Hepatocyte (in vitro differentiated cells): ENCODE results near the gene NDST1.

ENCODE experiments used
- EZH2 ChIP-seq: fragments of 200-600 bp; sonication (generic); IDR thresholded peaks from 2 replicates; pipeline ENCODE4 v1.6.1; 2016; ENCODE audit warnings: antibody characterized with exemption, mild to moderate bottlenecking, borderline replicate concordance
- EZH2phosphoT487 ChIP-seq: fragments of 200-600 bp; sonication (generic); IDR thresholded peaks from one replicate; pipeline ENCODE4 v1.6.1; 2018; ENCODE audit warnings: antibody characterized with exemption, mild to moderate bottlenecking, low read depth, moderate library complexity; ENCODE audit not compliant: unreplicated experiment, severe bottlenecking
- TF ChIP-seq, protein P1 (sequence below): fragments of 200-600 bp; sonication (generic); IDR thresholded peaks from 2 replicates; pipeline ENCODE4 v1.5.1; 2016; ENCODE audit warnings: antibody characterized with exemption, mild to moderate bottlenecking; ENCODE audit not compliant: poor library complexity

DNA sequence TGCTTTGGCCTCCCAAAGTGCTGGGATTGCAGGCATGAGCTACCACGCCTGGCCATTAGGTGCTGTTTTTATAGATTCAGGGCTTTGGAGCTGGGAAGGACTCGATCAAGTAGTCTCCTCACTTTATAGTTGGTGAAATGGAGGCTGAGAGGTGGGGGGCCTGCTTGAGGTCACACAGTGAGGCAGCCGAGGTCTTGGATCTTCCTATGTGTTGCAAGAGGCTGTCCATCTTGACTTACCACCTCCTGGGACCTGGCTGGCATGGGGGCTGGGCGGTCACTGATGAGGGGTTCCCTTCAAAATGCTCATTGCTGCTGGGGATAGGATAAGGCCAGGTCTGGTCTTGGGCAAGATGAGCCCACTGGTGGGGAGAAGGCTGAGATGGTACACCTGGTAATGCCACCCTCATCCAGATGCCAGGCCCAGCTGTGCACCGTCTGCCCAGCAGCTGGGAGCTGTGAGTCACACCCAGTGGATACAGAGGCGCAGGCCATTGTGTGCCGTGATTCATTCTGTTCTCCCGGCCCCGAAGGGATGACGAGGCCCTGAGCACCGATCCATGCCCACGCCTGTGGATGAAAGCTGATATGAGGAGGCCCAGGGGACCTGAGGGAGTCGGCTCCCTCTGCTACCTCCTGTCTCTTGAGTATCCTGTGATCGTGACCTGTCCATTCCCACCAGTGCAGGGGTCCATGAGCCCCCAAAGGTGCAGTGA is 10.5 kb upstream of the NDST1 start:
- TF ChIP-seq, protein P1, sequence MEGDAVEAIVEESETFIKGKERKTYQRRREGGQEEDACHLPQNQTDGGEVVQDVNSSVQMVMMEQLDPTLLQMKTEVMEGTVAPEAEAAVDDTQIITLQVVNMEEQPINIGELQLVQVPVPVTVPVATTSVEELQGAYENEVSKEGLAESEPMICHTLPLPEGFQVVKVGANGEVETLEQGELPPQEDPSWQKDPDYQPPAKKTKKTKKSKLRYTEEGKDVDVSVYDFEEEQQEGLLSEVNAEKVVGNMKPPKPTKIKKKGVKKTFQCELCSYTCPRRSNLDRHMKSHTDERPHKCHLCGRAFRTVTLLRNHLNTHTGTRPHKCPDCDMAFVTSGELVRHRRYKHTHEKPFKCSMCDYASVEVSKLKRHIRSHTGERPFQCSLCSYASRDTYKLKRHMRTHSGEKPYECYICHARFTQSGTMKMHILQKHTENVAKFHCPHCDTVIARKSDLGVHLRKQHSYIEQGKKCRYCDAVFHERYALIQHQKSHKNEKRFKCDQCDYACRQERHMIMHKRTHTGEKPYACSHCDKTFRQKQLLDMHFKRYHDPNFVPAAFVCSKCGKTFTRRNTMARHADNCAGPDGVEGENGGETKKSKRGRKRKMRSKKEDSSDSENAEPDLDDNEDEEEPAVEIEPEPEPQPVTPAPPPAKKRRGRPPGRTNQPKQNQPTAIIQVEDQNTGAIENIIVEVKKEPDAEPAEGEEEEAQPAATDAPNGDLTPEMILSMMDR = no peak
- TF ChIP-seq EZH2phosphoT487 (no peak), EZH2 (no peak)
